ENCODE measurements around the gene BTBD3. TPM values are rescaled to one million over a fixed set of nuclear protein-coding genes. Genes with fewer than 3 reads are reported as not detected.

BTBD3 gene
- total RNA-seq, 2 experiments from 2014 or later = 3.9 to 4.1 TPM

- H3K36me3 Mint-ChIP-seq = no peaks in the 10 kb centered on the region
- no peak overlapping the region for H3K27ac Mint-ChIP-seq
- DNase-seq = no peak
- H3K4me1 Mint-ChIP-seq = no peaks in the 10 kb centered on the region
- no peaks in the 10 kb centered on the region for H3K27me3 Mint-ChIP-seq
- no peak overlapping the region for H3K4me3 Mint-ChIP-seq
- H3K9me3 Mint-ChIP-seq = peaks cover 2% of the 10 kb centered on the region
Measured at GRCh38 chr20:11905460-11906179, 12.1 kb upstream of the BTBD3 start.

GRCh38 chr20:11906626-11907480 is 10.8 kb upstream of the BTBD3 start:
- no peak overlapping the region for H3K4me3 Mint-ChIP-seq
- H3K36me3 Mint-ChIP-seq = no peaks in the 10 kb centered on the region
- no peak for DNase-seq
- H3K4me1 Mint-ChIP-seq = no peaks in the 10 kb centered on the region
- H3K9me3 Mint-ChIP-seq = peaks cover 2% of the 10 kb centered on the region
- H3K27me3 Mint-ChIP-seq = no peaks in the 10 kb centered on the region
- no peak overlapping the region for H3K27ac Mint-ChIP-seq

- no peak for DNase-seq
- no peak overlapping the region for H3K4me3 Mint-ChIP-seq
- H3K27ac Mint-ChIP-seq = no peak overlapping the region
- peaks cover 2% of the 10 kb centered on the region for H3K9me3 Mint-ChIP-seq
- H3K36me3 Mint-ChIP-seq = no peaks in the 10 kb centered on the region
- H3K4me1 Mint-ChIP-seq = peaks cover 5% of the 10 kb centered on the region
- H3K27me3 Mint-ChIP-seq = no peaks in the 10 kb centered on the region
Measured at GRCh38 chr20:11907621-11908020, 10.1 kb upstream of the BTBD3 start.

GRCh38 chr20:11912013-11912658 is 5.6 kb upstream of the BTBD3 start:
- DNase-seq = no peak
- Mint-ChIP-seq H3K27ac (no peak overlapping the region), H3K36me3 (no peaks in the 10 kb centered on the region), H3K4me1 (peaks cover 5% of the 10 kb centered on the region), H3K27me3 (no peaks in the 10 kb centered on the region), H3K9me3 (no peaks in the 10 kb centered on the region), H3K4me3 (no peak overlapping the region)

- Mint-ChIP-seq H3K27ac (no peak overlapping the region), H3K4me3 (no peak overlapping the region), H3K36me3 (no peaks in the 10 kb centered on the region), H3K9me3 (no peaks in the 10 kb centered on the region), H3K4me1 (peaks cover 6% of the 10 kb centered on the region), H3K27me3 (peaks cover 2% of the 10 kb centered on the region)
- DNase-seq = no peak
Measured at GRCh38 chr20:11912659-11913415, 4.9 kb upstream of the BTBD3 start.

GRCh38 chr20:11918391-11918845 is 725 bp downstream of the BTBD3 start:
- no peak overlapping the region for H3K4me3 Mint-ChIP-seq
- DNase-seq = no peak
- no peaks in the 10 kb centered on the region for H3K9me3 Mint-ChIP-seq
- H3K27ac Mint-ChIP-seq = no peak overlapping the region
- H3K27me3 Mint-ChIP-seq = peaks cover 3% of the 10 kb centered on the region
- H3K36me3 Mint-ChIP-seq = peaks cover 4% of the 10 kb centered on the region
- H3K4me1 Mint-ChIP-seq = peaks cover 2% of the 10 kb centered on the region

GRCh38 chr20:11918981-11919380 is 1.3 kb downstream of the BTBD3 start:
- DNase-seq = no peak

GRCh38 chr20:11919581-11919980 is 1.9 kb downstream of the BTBD3 start:
- no peak overlapping the region for H3K27ac Mint-ChIP-seq
- peaks cover 2% of the 10 kb centered on the region for H3K4me1 Mint-ChIP-seq
- H3K4me3 Mint-ChIP-seq = no peak overlapping the region
- no peak for DNase-seq
- H3K9me3 Mint-ChIP-seq = no peaks in the 10 kb centered on the region
- peaks cover 4% of the 10 kb centered on the region for H3K36me3 Mint-ChIP-seq
- peaks cover 3% of the 10 kb centered on the region for H3K27me3 Mint-ChIP-seq

More at GRCh38 chr20:11918981-11919380, 1.3 kb downstream of the BTBD3 start:
- Mint-ChIP-seq H3K36me3 (peaks cover 4% of the 10 kb centered on the region), H3K4me3 (no peak overlapping the region), H3K4me1 (peaks cover 2% of the 10 kb centered on the region), H3K9me3 (no peaks in the 10 kb centered on the region), H3K27ac (no peak overlapping the region), H3K27me3 (peaks cover 3% of the 10 kb centered on the region)

- Mint-ChIP-seq H3K27me3 (peaks cover 3% of the 10 kb centered on the region), H3K36me3 (peaks cover 4% of the 10 kb centered on the region), H3K27ac (no peak overlapping the region), H3K4me1 (peaks cover 2% of the 10 kb centered on the region), H3K9me3 (no peaks in the 10 kb centered on the region), H3K4me3 (no peak overlapping the region)
- DNase-seq = no peak
Measured at GRCh38 chr20:11920083-11920482, 2.4 kb downstream of the BTBD3 start.

GRCh38 chr20:11921321-11921720 is 3.6 kb downstream of the BTBD3 start:
- no peaks in the 10 kb centered on the region for H3K9me3 Mint-ChIP-seq
- peaks cover 3% of the 10 kb centered on the region for H3K27me3 Mint-ChIP-seq
- H3K4me1 Mint-ChIP-seq = peaks cover 2% of the 10 kb centered on the region
- peaks cover 4% of the 10 kb centered on the region for H3K36me3 Mint-ChIP-seq
- no peak for DNase-seq
- no peak overlapping the region for H3K4me3 Mint-ChIP-seq
- no peak overlapping the region for H3K27ac Mint-ChIP-seq

- H3K27ac Mint-ChIP-seq = no peak overlapping the region
Measured at GRCh38 chr20:11922561-11922960, 4.9 kb downstream of the BTBD3 start.

GRCh38 chr20:11924923-11925322 is 7.2 kb downstream of the BTBD3 start:
- H3K9me3 Mint-ChIP-seq = no peaks in the 10 kb centered on the region
- H3K27me3 Mint-ChIP-seq = no peaks in the 10 kb centered on the region
- no peak overlapping the region for H3K27ac Mint-ChIP-seq
- peaks cover 4% of the 10 kb centered on the region for H3K36me3 Mint-ChIP-seq
- no peaks in the 10 kb centered on the region for H3K4me1 Mint-ChIP-seq
- DNase-seq = no peak
- no peak overlapping the region for H3K4me3 Mint-ChIP-seq

More at GRCh38 chr20:11922561-11922960, 4.9 kb downstream of the BTBD3 start:
- H3K9me3 Mint-ChIP-seq = no peaks in the 10 kb centered on the region
- H3K4me1 Mint-ChIP-seq = peaks cover 2% of the 10 kb centered on the region
- H3K4me3 Mint-ChIP-seq = no peak overlapping the region
- no peak for DNase-seq
- H3K36me3 Mint-ChIP-seq = peaks cover 4% of the 10 kb centered on the region
- H3K27me3 Mint-ChIP-seq = peaks cover 3% of the 10 kb centered on the region

- no peak for DNase-seq
Measured at GRCh38 chr20:11926292-11926998, 8.8 kb downstream of the BTBD3 start.

GRCh38 chr20:11929947-11930346 is 12.3 kb downstream of the BTBD3 start:
- DNase-seq = no peak
- Mint-ChIP-seq H3K36me3 (no peaks in the 10 kb centered on the region), H3K27me3 (no peaks in the 10 kb centered on the region), H3K9me3 (no peaks in the 10 kb centered on the region), H3K27ac (no peak overlapping the region), H3K4me1 (no peaks in the 10 kb centered on the region), H3K4me3 (no peak overlapping the region)

More at GRCh38 chr20:11926292-11926998, 8.8 kb downstream of the BTBD3 start:
- Mint-ChIP-seq H3K36me3 (peaks cover 4% of the 10 kb centered on the region), H3K27me3 (no peaks in the 10 kb centered on the region), H3K4me3 (no peak overlapping the region), H3K4me1 (no peaks in the 10 kb centered on the region), H3K9me3 (no peaks in the 10 kb centered on the region), H3K27ac (no peak overlapping the region)

Data from activated naive CD8-positive, alpha-beta T cell treated with anti-CD3 and anti-CD28 coated beads for 36 hours (primary cell).